Heart left ventricle (tissue), 13 donors: ENCODE data around the gene CPLX1.

ENCODE experiments used
- CTCF ChIP-seq, 12 donors: fragments of 200-600 bp; sonication (generic) in 4 of 12; IDR thresholded peaks; one replicate each; pipeline versions ENCODE4 v1.5.0 to v1.8.0; 2018 to 2022; ENCODE audit warnings: antibody characterized with exemption in 12 of 12, mild to moderate bottlenecking in 5 of 12
- POLR2A ChIP-seq, 2 donors: fragments of 450-650 bp; IDR thresholded peaks; one replicate each; pipeline ENCODE4 v1.6.1; 2017; ENCODE audit warnings: antibody characterized with exemption in 2 of 2, mild to moderate bottlenecking in 2 of 2, moderate library complexity in 2 of 2
- donor health status: ischemic (EF 13 %, LVEDD 7.1; RV severe dilation, severe dysfunction).
- donor health status: DM: no; HTN: yes; CAD: no.
- donor health status: DM: no; HTN: no; CAD: no.
- donor health status: ischemic (EF 25% LVEDD 6.9; RV normal size, moderate dysfunction).
- donor health status: ischemic (EF 25% LVEDD 5.7; RV mildly dilated, moderate dysfunction).
- donor health status: ischemic (EF 35%, LVEDD 5.7; RV mildly dilated, moderate dysfunction).
- donor health status: nonischemic (EF 11% LVEDD 7.7; RV severe dilation, severe dysfunction).
- donor health status: DM: yes; HTN: yes; CAD: no.
- donor health status: PGD.
- donor health status: ischemic (EF 29% LVEDD 5.4; RV normal size, mild dysfunction).
- donor health status: nonischemic (EF 23%, LVEDD 6.1; RV moderate dilation, normal function).

GRCh38 chr4:770022-770421, 55.9 kb downstream of the CPLX1 start:
- TF ChIP-seq CTCF (IDR thresholded peaks at IDR 0.05): no peak
- no peak for TF ChIP-seq POLR2A (IDR thresholded peaks at IDR 0.05)
